ENCODE results near the gene ATP9A.

- TF ChIP-seq, protein P1, sequence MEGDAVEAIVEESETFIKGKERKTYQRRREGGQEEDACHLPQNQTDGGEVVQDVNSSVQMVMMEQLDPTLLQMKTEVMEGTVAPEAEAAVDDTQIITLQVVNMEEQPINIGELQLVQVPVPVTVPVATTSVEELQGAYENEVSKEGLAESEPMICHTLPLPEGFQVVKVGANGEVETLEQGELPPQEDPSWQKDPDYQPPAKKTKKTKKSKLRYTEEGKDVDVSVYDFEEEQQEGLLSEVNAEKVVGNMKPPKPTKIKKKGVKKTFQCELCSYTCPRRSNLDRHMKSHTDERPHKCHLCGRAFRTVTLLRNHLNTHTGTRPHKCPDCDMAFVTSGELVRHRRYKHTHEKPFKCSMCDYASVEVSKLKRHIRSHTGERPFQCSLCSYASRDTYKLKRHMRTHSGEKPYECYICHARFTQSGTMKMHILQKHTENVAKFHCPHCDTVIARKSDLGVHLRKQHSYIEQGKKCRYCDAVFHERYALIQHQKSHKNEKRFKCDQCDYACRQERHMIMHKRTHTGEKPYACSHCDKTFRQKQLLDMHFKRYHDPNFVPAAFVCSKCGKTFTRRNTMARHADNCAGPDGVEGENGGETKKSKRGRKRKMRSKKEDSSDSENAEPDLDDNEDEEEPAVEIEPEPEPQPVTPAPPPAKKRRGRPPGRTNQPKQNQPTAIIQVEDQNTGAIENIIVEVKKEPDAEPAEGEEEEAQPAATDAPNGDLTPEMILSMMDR (IDR thresholded peaks at IDR 0.05; ENCODE audit: low read depth, low read length, poor library complexity, severe bottlenecking), result no peak
- no peak for TF ChIP-seq EZH2phosphoT487 (IDR thresholded peaks at IDR 0.05; ENCODE audit: borderline replicate concordance, low read length)
Measured at GRCh38 chr20:51591871-51592270, 176.3 kb downstream of the ATP9A start.

Measured in DOHH2 (cell line).